Adipocyte (in vitro differentiated cells): ENCODE measurements around the gene SNRPD2.

Source experiments
- DNase-seq: peaks from one replicate; pipeline ENCODE4 v3.0.0-alpha.2; 2015; ENCODE audit warnings: low read depth
- H3K27me3 ChIP-seq: replicated peaks from 2 replicates; pipeline ENCODE4 v1.7.0; 2013; ENCODE audit warnings: mild to moderate bottlenecking, low read length, moderate library complexity; ENCODE audit not compliant: control insufficient read depth, insufficient read depth
- H3K36me3 ChIP-seq: 2 replicates; pipeline ENCODE4 v1.7.0; 2013; ENCODE audit warnings: low read length, mild to moderate bottlenecking, moderate library complexity; ENCODE audit not compliant: control insufficient read depth, insufficient read depth, severe bottlenecking
- H3K4me1 ChIP-seq: 2 replicates; pipeline ENCODE4 v1.7.0; 2013; ENCODE audit warnings: mild to moderate bottlenecking, low read length, moderate library complexity; ENCODE audit not compliant: control insufficient read depth, insufficient read depth
- H3K4me3 ChIP-seq: 2 replicates; pipeline ENCODE4 v1.7.0; 2013; ENCODE audit warnings: mild to moderate bottlenecking, low read length, moderate library complexity
- H3K9ac ChIP-seq: 2 replicates; pipeline ENCODE4 v1.7.0; 2013; ENCODE audit warnings: mild to moderate bottlenecking, low read length, moderate library complexity
- H3K9me3 ChIP-seq: 2 replicates; pipeline ENCODE4 v1.7.0; 2013; ENCODE audit warnings: mild to moderate bottlenecking, low read length, moderate library complexity; ENCODE audit not compliant: control insufficient read depth

SNRPD2 gene

DNA sequence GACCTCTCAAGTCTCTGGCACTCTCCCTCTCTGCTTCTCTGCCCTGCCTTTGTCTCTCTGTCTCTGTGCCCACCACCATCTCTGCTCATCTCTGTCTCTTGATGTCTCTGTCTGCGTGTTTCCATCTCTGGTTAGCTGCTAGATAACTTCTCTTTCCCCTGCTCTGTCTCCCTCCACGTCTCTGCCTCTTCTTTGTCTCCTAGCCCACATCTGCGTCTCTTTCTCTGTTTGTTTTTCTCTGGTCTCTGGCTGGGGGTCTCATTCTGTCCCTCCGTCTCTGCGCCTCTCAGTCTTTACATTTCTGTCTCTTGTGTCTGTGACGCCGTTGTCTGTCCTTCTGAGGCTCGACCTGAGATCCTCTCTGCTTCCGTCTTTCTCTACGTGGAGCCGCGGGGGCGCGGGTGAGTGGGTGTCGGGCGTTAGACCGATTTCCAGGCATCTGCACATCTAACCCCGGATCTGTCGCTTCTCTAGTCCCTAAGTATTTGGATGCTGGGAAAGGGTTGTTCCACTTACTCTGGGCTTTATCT is 23.3 kb downstream of the SNRPD2 start:
- Histone ChIP-seq H3K9me3 (no peaks in the 10 kb centered on the region), H3K36me3 (no peaks in the 10 kb centered on the region), H3K4me3 (peak overlapping the region; percentile 68), H3K4me1 (peaks cover 24% of the 10 kb centered on the region), H3K27me3 (peaks cover 22% of the 10 kb centered on the region), H3K9ac (peak overlapping the region; percentile 42)
- peak; percentile 56 for DNase-seq

GRCh38 chr19:45667620-45668341 is 24.0 kb downstream of the SNRPD2 start, which contains the start of gene GIPR:
Gene GIPR, plus strand, starts transcription at chr19:45668221. Its CDS starts 1,300 bp downstream, at chr19:45669521.
- Histone ChIP-seq H3K4me3 (peak within 1 kb of the TSS; percentile 68), H3K36me3 (no peaks in the 10 kb centered on the region)
- DNase-seq, result peak; percentile 41

DNA sequence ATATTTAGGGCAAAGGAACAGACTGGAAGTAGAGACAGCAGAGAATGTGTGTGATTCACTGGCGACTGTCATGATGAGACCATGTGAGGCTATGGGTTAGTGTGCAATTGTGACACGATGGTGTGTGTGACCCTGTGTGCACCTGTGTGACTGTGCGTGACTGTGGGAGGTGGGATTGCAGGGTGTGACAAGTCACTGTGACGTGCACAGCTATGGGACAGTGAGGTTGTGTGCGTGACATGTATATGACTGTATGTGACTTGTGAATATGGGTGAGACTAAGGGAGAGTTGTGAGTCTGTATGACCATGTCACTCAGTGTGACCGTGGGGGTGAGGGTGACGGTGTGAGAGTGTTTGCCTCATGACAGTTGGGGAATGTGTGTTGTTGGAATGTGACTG is 27.2 kb downstream of the SNRPD2 start:
- peak overlapping the region; percentile 1 for H3K4me3 ChIP-seq
- peaks cover 24% of the 10 kb centered on the region for H3K4me1 ChIP-seq
- no peak for DNase-seq
- peaks cover 10% of the 10 kb centered on the region for H3K27me3 ChIP-seq
- no peaks in the 10 kb centered on the region for H3K36me3 ChIP-seq
- H3K9me3 ChIP-seq, result no peaks in the 10 kb centered on the region
- H3K9ac ChIP-seq, result no peak overlapping the region

More at GRCh38 chr19:45667620-45668341, 24.0 kb downstream of the SNRPD2 start, which contains the start of gene GIPR:
- Histone ChIP-seq H3K4me1 (peaks cover 24% of the 10 kb centered on the region), H3K9ac (peak within 1 kb of the TSS; percentile 42), H3K27me3 (peaks cover 22% of the 10 kb centered on the region), H3K9me3 (no peaks in the 10 kb centered on the region)

DNA sequence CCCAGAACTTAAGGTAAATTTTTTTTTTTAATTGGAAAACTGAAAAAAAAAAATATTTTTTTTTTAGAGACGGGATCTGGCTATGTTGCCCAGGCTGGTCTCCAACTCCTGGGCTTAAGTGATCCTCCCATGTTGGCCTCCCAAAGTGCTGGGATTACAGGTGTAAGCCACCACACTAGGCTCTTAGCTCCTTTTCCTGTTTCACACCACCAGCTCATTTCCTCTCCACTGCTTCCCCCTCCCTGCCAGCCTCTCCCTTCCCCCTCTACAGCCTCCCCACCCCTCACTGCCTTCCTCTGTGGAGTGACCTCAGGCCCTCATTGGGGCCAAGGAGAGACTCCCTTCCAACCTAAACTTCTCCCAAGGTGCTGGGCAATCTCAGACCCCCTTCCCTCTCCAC is 28.0 kb downstream of the SNRPD2 start:
- no peak for DNase-seq
- H3K27me3 ChIP-seq, result peaks cover 14% of the 10 kb centered on the region
- peak overlapping the region; percentile 1 for H3K4me3 ChIP-seq
- no peaks in the 10 kb centered on the region for H3K9me3 ChIP-seq
- no peak overlapping the region for H3K9ac ChIP-seq
- no peaks in the 10 kb centered on the region for H3K36me3 ChIP-seq
- peaks cover 21% of the 10 kb centered on the region for H3K4me1 ChIP-seq

- H3K27me3 ChIP-seq, result peaks cover 17% of the 10 kb centered on the region
- H3K4me3 ChIP-seq, result no peak overlapping the region
- no peak overlapping the region for H3K9ac ChIP-seq
- H3K4me1 ChIP-seq, result peaks cover 10% of the 10 kb centered on the region
- H3K36me3 ChIP-seq, result no peaks in the 10 kb centered on the region
- no peak for DNase-seq
- no peaks in the 10 kb centered on the region for H3K9me3 ChIP-seq
These were observed 31.1 kb downstream of the SNRPD2 start for GRCh38 chr19:45660636-45661035.

- DNase-seq, result no peak
- Histone ChIP-seq H3K27me3 (peaks cover 17% of the 10 kb centered on the region), H3K9me3 (no peaks in the 10 kb centered on the region)
These were observed 32.5 kb downstream of the SNRPD2 start for GRCh38 chr19:45659096-45659729.

GRCh38 chr19:45657520-45658167 is 34.1 kb downstream of the SNRPD2 start:
- H3K36me3 ChIP-seq, result no peaks in the 10 kb centered on the region
- H3K27me3 ChIP-seq, result peaks cover 17% of the 10 kb centered on the region
- H3K9me3 ChIP-seq, result no peaks in the 10 kb centered on the region
- no peak overlapping the region for H3K4me3 ChIP-seq
- H3K4me1 ChIP-seq, result no peaks in the 10 kb centered on the region
- H3K9ac ChIP-seq, result no peak overlapping the region
- DNase-seq, result no peak

More at GRCh38 chr19:45659096-45659729, 32.5 kb downstream of the SNRPD2 start:
- peaks cover 3% of the 10 kb centered on the region for H3K4me1 ChIP-seq
- no peaks in the 10 kb centered on the region for H3K36me3 ChIP-seq
- no peak overlapping the region for H3K9ac ChIP-seq
- no peak overlapping the region for H3K4me3 ChIP-seq

- Histone ChIP-seq H3K9me3 (no peaks in the 10 kb centered on the region), H3K4me1 (no peaks in the 10 kb centered on the region), H3K9ac (no peak overlapping the region), H3K4me3 (no peak overlapping the region), H3K36me3 (no peaks in the 10 kb centered on the region), H3K27me3 (peaks cover 11% of the 10 kb centered on the region)
- no peak for DNase-seq
These were observed 36.7 kb downstream of the SNRPD2 start for GRCh38 chr19:45655073-45655472.

GRCh38 chr19:45653634-45654033 is 38.1 kb downstream of the SNRPD2 start:
- Histone ChIP-seq H3K4me3 (no peak overlapping the region), H3K9me3 (no peaks in the 10 kb centered on the region)
- no peak for DNase-seq

DNA sequence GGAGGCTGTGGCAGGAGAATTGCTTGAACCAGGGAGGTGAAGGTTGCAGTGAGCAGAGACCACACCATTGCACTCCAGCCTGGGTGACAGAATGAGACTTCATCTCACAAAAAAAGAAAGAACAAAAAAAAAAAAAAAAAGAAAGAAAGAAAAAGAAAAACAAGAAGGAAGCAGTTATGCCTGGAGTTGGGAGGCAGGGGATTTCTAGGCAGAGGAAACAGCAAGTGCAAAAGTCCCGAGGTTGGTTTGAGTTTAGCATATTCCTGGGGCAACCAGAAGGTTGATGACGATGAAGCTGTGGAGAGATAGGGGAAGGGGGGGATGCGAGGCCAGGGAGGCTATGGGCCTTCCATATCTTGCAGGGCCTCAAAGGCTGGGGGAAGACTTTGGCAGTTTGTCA is 41.0 kb downstream of the SNRPD2 start:
- no peak for DNase-seq

More at GRCh38 chr19:45653634-45654033, 38.1 kb downstream of the SNRPD2 start:
- Histone ChIP-seq H3K36me3 (no peaks in the 10 kb centered on the region), H3K4me1 (no peaks in the 10 kb centered on the region), H3K27me3 (peaks cover 1% of the 10 kb centered on the region), H3K9ac (no peak overlapping the region)

GRCh38 chr19:45646345-45646698 is 45.4 kb downstream of the SNRPD2 start:
- H3K4me3 ChIP-seq, result peak overlapping the region; percentile 61
- no peaks in the 10 kb centered on the region for H3K36me3 ChIP-seq
- peaks cover 8% of the 10 kb centered on the region for H3K27me3 ChIP-seq
- no peak for DNase-seq
- H3K4me1 ChIP-seq, result peaks cover 14% of the 10 kb centered on the region
- H3K9me3 ChIP-seq, result no peaks in the 10 kb centered on the region
- H3K9ac ChIP-seq, result no peak overlapping the region

More for the DNA sequence above, 41.0 kb downstream of the SNRPD2 start:
- Histone ChIP-seq H3K36me3 (no peaks in the 10 kb centered on the region), H3K4me3 (no peak overlapping the region), H3K9ac (no peak overlapping the region), H3K9me3 (no peaks in the 10 kb centered on the region), H3K27me3 (no peaks in the 10 kb centered on the region), H3K4me1 (peaks cover 4% of the 10 kb centered on the region)
